GDM1 (cell line): ENCODE data around the gene ATP6V0E2.

Experiments used
- DNase-seq: peaks from one replicate; lab custom pipeline; 2025; lab: John Stamatoyannopoulos, UW

Gene ATP6V0E2

DNA sequence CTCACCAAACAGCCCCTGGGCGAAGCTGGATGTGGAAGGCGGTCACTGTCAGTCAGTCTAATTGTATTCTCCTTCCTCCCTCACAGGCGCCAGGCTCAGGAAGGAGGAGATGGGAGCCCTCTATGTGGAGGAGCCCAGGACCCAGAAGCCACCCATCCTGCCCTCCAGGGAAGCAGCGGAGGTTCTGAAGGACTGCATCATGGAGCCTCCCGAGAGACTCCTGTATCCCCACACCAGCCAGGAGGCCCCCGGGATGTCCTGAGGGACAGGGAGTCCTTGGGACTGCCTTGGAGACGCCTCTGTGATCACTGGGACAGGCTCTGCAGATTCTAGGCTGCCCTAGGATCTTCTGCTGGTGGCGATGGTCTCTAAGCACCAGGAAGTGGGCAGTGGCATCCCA is 9.7 kb upstream of the ATP6V0E2 start:
- no peak for DNase-seq

DNA sequence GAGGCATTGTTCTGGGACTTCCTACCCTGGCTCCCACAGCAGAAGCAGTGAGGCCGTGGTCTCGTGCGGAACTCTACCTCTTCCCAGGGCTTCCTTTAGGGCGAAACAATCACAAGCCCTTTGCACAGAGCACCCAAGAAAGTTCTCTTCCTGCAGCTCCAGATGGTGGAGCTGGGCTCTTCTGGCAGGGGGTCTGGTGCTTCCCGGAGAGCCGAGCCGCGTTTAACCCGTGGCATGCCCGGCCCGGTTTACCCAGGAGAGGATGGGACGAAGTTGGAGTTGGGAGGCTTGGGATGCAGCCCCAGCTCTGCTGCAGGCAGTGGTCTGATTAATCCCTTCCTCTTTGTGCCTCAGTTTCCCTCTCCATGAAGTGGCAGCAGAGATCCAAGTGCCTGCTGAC is 9.0 kb upstream of the ATP6V0E2 start:
- no peak for DNase-seq

GRCh38 chr7:149865437-149865836 is 8.3 kb upstream of the ATP6V0E2 start:
- DNase-seq = peak; percentile 63

GRCh38 chr7:149866139-149866778 is 7.5 kb upstream of the ATP6V0E2 start:
- no peak for DNase-seq

DNA sequence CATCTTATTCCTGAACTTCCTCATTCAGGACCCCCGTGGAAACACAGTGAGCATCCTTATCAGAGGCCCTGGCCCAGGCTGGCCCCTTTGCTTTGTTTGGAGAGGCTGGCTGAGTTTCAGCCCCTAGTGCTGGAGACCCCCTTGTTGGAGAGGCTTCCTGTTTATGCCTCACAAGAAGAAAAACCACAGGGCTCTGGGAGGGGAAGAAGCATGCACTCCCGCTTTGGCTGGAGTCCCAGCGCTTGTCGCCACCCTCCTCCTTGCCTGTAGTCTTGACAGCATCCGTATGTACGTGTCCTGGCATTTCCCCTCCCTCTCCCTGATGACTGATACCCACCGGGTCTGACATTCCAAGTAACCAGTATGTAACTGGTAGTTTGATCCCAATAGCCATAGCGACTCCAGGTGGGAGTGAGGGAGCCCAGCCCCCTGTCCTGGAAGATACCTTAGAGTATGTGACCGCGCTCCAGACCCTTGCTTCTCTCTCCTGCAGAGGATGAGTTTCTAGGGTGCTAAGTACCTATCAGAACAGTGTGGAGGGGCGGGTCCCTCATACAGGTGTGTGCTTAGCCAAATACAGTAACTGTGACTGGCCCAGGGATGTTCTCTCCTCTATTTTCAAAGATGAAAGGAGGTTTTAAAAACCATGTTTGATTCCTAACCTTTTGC is 6.9 kb upstream of the ATP6V0E2 start:
- peak; percentile 20 for DNase-seq

DNA sequence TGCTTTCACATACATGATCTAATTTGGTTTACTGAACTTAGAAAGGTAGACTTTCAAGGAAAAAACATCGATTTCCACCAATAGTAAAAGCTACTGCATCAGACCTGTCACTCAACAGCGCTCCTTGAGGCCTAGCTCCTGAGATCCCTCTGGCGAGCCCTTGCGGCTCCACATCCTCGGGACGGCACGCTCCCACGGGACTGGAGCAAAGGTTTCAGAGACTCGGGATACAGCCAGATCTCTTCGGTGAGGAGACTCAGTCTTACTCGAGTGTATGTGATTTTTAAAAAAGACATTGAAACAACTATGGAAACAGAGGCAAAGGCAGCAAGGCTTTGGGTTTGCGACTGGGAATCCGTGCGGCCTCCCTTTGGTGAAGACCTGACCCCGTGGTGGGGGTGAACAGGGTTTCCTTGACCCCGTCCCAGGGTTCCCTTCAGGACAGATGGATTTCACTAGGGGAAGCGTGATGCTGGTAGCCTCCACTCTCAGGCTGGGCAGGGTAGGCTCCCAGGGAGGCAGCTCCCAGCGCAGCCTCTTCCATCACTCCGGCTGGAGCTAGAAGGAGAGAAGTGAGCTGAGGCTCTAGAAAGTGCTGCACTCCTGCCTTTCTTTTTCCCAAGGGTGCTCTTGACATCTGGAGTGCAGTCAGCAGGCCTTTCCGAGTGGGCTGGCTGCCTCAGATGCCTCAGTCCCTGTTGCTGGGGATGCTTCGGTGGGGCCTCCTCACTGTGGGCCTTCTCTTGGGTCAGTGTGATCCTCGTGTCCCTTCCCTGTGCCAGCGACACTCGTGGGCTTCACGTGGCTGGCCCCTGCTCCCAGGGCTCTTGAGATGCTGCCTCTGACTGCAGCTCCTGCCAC is 5.8 kb upstream of the ATP6V0E2 start:
- no peak for DNase-seq

DNA sequence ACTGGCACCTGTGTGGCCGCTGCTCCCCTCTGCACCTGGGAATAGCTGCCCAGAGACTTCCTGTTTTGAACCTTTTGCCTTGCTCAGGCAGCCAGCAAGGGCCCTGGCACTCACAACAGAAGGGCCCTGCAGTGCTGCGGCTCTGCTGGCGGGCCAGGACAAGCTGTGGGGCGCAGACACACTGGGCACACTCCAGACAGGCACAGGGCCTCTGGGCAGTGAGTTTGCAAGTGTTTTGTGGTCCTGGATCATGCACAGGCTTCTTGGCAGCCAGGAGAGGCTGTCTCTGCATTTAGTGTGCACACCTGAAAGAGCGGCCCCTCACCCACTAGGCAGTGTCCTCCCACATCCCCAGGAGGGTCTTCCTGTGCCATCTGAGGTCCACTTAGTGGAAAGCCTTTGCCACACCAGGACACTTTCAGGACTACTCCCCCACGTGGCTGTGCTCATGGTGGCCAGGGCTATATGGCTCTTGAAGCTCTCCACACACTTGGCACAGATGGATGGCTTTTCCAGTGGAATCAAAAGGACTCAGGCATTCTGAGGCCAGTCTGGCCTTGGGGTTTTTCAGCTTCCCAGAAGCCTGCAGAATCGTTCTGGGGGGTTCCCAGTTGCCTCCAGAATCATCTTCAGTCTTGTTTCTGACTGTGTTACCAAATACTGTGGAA is 5.0 kb upstream of the ATP6V0E2 start:
- no peak for DNase-seq

GRCh38 chr7:149869291-149869650 is 4.5 kb upstream of the ATP6V0E2 start:
- no peak for DNase-seq

GRCh38 chr7:149869867-149870266 is 3.9 kb upstream of the ATP6V0E2 start:
- peak; percentile 29 for DNase-seq

DNA sequence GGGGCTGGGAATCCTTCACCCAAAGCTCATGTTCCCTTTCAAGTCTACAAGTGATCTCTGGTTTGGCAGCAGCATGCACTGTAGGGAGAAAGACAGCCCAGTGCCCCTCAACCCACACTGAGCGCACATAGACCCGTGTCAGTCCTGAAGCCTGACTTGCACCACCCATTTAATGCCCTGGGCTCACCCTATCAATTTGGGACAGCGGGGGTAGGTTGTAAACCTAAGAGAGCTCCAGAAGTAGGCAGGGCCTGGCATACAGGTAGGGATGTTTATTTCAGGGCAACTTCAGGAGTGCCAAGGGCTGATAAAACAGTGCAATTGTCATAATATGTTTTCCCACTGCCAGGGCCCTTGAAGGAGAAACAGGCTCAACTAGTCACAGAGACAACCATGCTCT is 3.5 kb upstream of the ATP6V0E2 start:
- no peak for DNase-seq

- DNase-seq = no peak
Observed at GRCh38 chr7:149870701-149871483, 2.9 kb upstream of the ATP6V0E2 start.

- no peak for DNase-seq
Observed at GRCh38 chr7:149871576-149871975, 2.2 kb upstream of the ATP6V0E2 start.

DNA sequence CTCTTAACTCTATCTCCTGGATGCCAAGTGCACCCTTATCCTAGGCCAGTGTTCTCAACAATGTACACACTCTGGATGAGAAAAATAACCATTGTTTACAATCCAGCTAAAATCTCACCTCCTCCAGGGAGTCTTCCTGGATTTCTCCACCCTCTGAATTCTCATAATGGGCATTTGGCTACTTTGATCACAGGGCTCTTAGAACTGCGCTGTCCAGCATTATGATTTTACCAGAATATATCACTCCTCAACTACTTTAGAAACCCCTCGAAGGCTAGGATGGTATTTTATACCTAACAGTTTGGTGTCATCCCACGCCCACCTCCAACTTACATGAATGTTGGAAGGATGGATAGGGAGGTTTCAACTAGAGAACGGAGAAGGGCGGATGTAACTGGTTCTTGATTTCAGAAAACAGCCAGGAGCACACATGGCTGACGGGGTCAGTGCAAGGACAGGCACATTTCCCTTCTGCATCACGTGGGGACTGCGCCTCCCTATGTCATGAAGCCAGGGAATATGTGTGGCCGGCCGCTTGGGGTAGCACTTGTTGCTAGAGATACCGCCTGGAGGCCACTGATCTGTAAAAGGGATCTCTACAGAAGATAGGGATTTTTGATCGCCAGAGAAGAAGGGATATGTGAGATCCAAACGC is 1.2 kb upstream of the ATP6V0E2 start:
- DNase-seq = no peak

- no peak for DNase-seq
Observed at GRCh38 chr7:149873970-149874643, 338 bp downstream of the ATP6V0E2 start.

DNA sequence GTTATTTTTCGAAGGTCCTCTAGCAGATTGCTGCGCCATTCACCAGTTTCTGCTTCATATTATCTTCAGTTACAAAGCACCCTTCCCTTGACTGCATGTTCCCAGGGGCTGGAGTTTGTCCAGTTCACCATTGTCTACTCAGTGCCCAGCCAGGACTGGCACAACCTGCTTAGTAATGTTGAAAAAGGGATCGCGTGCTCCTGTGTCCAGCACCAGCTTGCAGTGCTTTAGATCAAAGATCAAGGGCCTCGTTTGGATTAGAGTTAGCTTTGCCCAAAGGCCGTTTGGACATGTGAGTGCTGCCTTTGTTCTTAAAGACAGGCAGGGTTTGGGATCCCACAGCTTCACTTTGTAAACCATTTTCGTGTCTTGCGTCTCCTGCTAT is 867 bp downstream of the ATP6V0E2 start:
- no peak for DNase-seq

- DNase-seq = no peak
Observed at GRCh38 chr7:149875396-149875795, 1.6 kb downstream of the ATP6V0E2 start.

- DNase-seq = no peak
Observed at GRCh38 chr7:149877890-149878522, 4.2 kb downstream of the ATP6V0E2 start.

DNA sequence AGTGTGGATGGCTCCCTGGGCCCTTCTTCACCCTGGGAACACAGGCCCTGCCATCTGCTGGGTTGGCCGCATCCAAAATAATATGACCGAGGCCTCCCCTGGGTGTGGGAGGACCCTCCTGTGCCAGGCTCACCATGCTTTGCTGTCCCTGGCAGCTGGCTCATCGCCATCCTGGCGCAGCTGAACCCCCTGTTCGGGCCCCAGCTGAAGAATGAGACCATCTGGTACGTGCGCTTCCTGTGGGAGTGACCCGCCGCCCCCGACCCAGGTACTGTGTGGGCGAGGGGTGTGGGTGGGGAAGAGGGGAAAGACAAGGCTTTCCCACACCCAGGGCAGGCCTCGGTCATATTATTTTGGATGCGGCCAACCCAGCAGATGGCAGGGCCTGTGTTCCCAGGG is 4.8 kb downstream of the ATP6V0E2 start:
- DNase-seq = no peak

DNA sequence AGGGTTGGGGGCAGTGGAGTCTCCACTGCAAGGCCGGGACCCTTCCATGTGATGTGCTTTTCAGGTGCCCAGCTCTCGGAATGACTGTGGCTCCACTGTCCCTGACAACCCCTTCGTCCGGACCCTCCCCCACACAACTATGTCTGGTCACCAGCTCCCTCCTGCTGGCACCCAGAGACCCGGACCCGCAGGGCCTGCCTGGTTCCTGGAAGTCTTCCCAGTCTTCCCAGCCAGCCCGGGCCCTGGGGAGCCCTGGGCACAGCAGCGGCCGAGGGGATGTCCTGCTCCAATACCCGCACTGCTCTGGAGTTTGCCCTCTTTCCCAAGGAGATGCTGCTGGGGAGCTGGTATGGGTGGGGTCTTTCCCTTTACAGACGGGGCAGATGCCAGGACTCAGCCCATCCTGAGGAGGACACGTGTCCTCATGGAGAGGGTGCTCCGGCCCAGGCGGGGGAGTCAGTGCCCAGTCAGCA is 5.5 kb downstream of the ATP6V0E2 start:
- DNase-seq = no peak
